K562 (cell line): ENCODE measurements around the gene FCGR2B. TPM values are rescaled to one million over a fixed set of nuclear protein-coding genes. Genes with fewer than 3 reads are reported as not detected.
A peak's percentile ranks its signal among the peaks of the same experiment; 100 is the strongest.

Experiments
- ARID1B ChIP-seq: fragments of 450-650 bp; IDR thresholded peaks from 2 replicates; pipeline ENCODE4 v1.6.1; 2016; ENCODE audit warnings: antibody characterized with exemption, mild to moderate bottlenecking, inconsistent platforms
- ARID3A ChIP-seq: IDR thresholded peaks from 2 replicates; pipeline ENCODE4 v1.6.1; 2012; ENCODE audit warnings: low read depth, low read length, improper control_type of control experiment, borderline replicate concordance
- ATF7 ChIP-seq: fragments of 450-650 bp; IDR thresholded peaks from 2 replicates; pipeline ENCODE4 v1.7.1; 2014; ENCODE audit warnings: mild to moderate bottlenecking, moderate library complexity
- C11orf30 ChIP-seq: fragments of 450-650 bp; IDR thresholded peaks from 2 replicates; pipeline ENCODE4 v1.6.1; 2016; ENCODE audit warnings: low read depth, mild to moderate bottlenecking
- CREB1 ChIP-seq, 2 experiments: sonication (generic) in 1 of 2; formaldehyde crosslinking in 1 of 2; IDR thresholded peaks; 2 replicates each; pipeline versions ENCODE4 v1.6.1 to v1.8.0; 2012 to 2022; ENCODE audit warnings: inconsistent platforms in 1 of 2, mild to moderate bottlenecking in 1 of 2, missing genetic modification reagents in 1 of 2, moderate library complexity in 1 of 2
- EP300 ChIP-seq: IDR thresholded peaks from 2 replicates; pipeline ENCODE4 v1.6.1; 2012; ENCODE audit warnings: low read length, improper control_type of control experiment
- FOXP4 ChIP-seq: sonication (generic); formaldehyde crosslinking; IDR thresholded peaks from 2 replicates; pipeline ENCODE4 v1.8.0; 2022; ENCODE audit warnings: mild to moderate bottlenecking, missing genetic modification reagents, borderline replicate concordance
- GABPB1 ChIP-seq: sonication (generic); formaldehyde crosslinking; IDR thresholded peaks from 2 replicates; pipeline ENCODE4 v1.8.0; 2022; ENCODE audit warnings: mild to moderate bottlenecking, missing genetic modification reagents
- HNRNPH1 ChIP-seq: fragments of 200-400 bp; formaldehyde crosslinking; optimal IDR thresholded peaks from 2 replicates; pipeline ENCODE3; 2017; ENCODE audit warnings: low read depth, mild to moderate bottlenecking, low read length, moderate library complexity
- HNRNPL ChIP-seq: fragments of 200-400 bp; formaldehyde crosslinking; IDR thresholded peaks from 2 replicates; pipeline ENCODE4 v1.6.1; 2017; ENCODE audit warnings: low read depth, mild to moderate bottlenecking, low read length
- KAT8 ChIP-seq: fragments of 450-650 bp; IDR thresholded peaks from 2 replicates; pipeline ENCODE4 v1.6.1; 2016; ENCODE audit warnings: low read depth, mild to moderate bottlenecking
- MBD2 ChIP-seq: sonication (generic); IDR thresholded peaks from 2 replicates; pipeline ENCODE4 v1.6.1; 2016; ENCODE audit warnings: low read depth, borderline replicate concordance
- MYC ChIP-seq, 2 experiments: fragments of 250-450 bp in 1 of 2; sonication (Bioruptor Pico) in 1 of 2; IDR thresholded peaks; 2 replicates each; pipeline versions ENCODE4 v1.5.1 to v1.6.1; 2012 to 2021; ENCODE audit warnings: low read depth in 2 of 2, borderline replicate concordance in 1 of 2, improper control_type of control experiment in 1 of 2, low read length in 1 of 2, mild to moderate bottlenecking in 1 of 2, moderate library complexity in 1 of 2
- NR2C1 ChIP-seq, 2 experiments: fragments of 450-650 bp; IDR thresholded peaks; 2 replicates each; pipeline ENCODE4 v1.6.1; 2017; ENCODE audit warnings: mild to moderate bottlenecking in 2 of 2, antibody characterized with exemption in 1 of 2, inconsistent platforms in 1 of 2, missing compliant biosample characterization in 1 of 2, missing genetic modification characterization in 1 of 2
- RBM22 ChIP-seq: fragments of 200-400 bp; formaldehyde crosslinking; IDR thresholded peaks from 2 replicates; pipeline ENCODE4 v1.6.1; 2018; ENCODE audit warnings: low read length, low read depth; ENCODE audit not compliant: poor library complexity, severe bottlenecking
- SMARCA4 ChIP-seq: fragments of 450-650 bp; IDR thresholded peaks from 2 replicates; pipeline ENCODE4 v1.6.1; 2016
- SRSF3 ChIP-seq: fragments of 200-400 bp; formaldehyde crosslinking; IDR thresholded peaks from 2 replicates; pipeline ENCODE4 v1.6.1; 2016; ENCODE audit warnings: mild to moderate bottlenecking, low read length, moderate library complexity; ENCODE audit not compliant: insufficient read depth
- TCF7 ChIP-seq: sonication (generic); IDR thresholded peaks from 2 replicates; pipeline ENCODE4 v1.6.1; 2016; ENCODE audit warnings: antibody characterized with exemption, borderline replicate concordance
- THRA ChIP-seq: fragments of 450-650 bp; IDR thresholded peaks from 2 replicates; pipeline ENCODE4 v1.6.1; 2017; ENCODE audit warnings: mild to moderate bottlenecking, moderate library complexity
- ZBTB17 ChIP-seq: fragments of 450-650 bp; formaldehyde crosslinking; IDR thresholded peaks from 2 replicates; pipeline ENCODE4 v1.4.0; 2020; ENCODE audit warnings: mild to moderate bottlenecking
- polyA plus RNA-seq, 8 experiments: library from polyadenylated mRNA; depleted of rRNA in 4 of 8; stranded (reverse) in 5 of 8; unstranded in 3 of 8; fragments of >200 nt; fragmentation: Nextera tagmentation in 2 of 8; fragmentation: Illumina TruSeq in 1 of 8; extraction: Ambion mirVana in 2 of 8; extraction: Trizol in 1 of 8; gene quantifications; 2 replicates each; pipeline versions ENCODE4 v1.2.1 to v1.2.3, GENCODE V29; 2011 to 2014; ENCODE audit warnings: inconsistent platforms in 1 of 8, missing spikeins in 1 of 8
- total RNA-seq, 7 experiments: library from RNA; depleted of rRNA in 6 of 7; stranded (reverse); fragments of >200 nt in 6 of 7; fragmentation: Illumina TruSeq in 2 of 7; extraction: Trizol in 2 of 7; gene quantifications; 2 replicates each; pipeline versions ENCODE4 v1.2.1 to v1.2.3, GENCODE V29; 2011 to 2021; ENCODE audit warnings: low replicate concordance in 1 of 7

The FCGR2B gene
- total and polyA plus RNA-seq, 9 of the 15 experiments (the other 6 are each of a cell fraction or from before 2014, with no cell fraction given), result 1.7 to 8.9 (median 3.9) TPM

- TF ChIP-seq THRA (no peak; the same call in 1 of the 2 replicates), CREB1 (IDR thresholded peaks at IDR 0.05) (0 out of 2 replicates have a peak, but pooled peaks have one; percentile 27), CREB1 (CRISPR knock-in tag; IDR thresholded peaks at IDR 0.05) (no peak), ZBTB17 (CRISPR knock-in tag) (0 out of 2 replicates have a peak, but pooled peaks have one; percentile 20), SMARCA4 (peak; percentile 96), GABPB1 (CRISPR knock-in tag) (0 out of 2 replicates have a peak, but pooled peaks have one; percentile 6), HNRNPL (0 out of 2 replicates have a peak, but pooled peaks have one; percentile 40), EP300 (peak; percentile 91), HNRNPH1 (no peak), MYC (IDR thresholded peaks at IDR 0.05; ENCODE audit: low read depth, low read length) (peak; percentile 42; the same call in 1 of the 2 replicates), MYC (CRISPR knock-in tag; IDR thresholded peaks at IDR 0.05; ENCODE audit: borderline replicate concordance, low read depth) (no peak), SRSF3 (no peak), FOXP4 (no peak), ARID1B (peak; percentile 92), NR2C1 (IDR thresholded peaks at IDR 0.05) (peak; percentile 70), NR2C1 (tag; IDR thresholded peaks at IDR 0.05) (peak; percentile 76), TCF7 (no peak), MBD2 (0 out of 2 replicates have a peak, but pooled peaks have one; percentile 38), RBM22 (no peak), ATF7 (peak; percentile 70; the same call in 1 of the 2 replicates), ARID3A (no peak), KAT8 (no peak), C11orf30 (peak; percentile 89)
Measured at GRCh38 chr1:161721738-161722343, 58.9 kb downstream of the FCGR2B start (continued).
